A549 (cell line): ENCODE data around the gene ADAT2.

Experiments
- BHLHE40 ChIP-seq: IDR thresholded peaks from 2 replicates; pipeline ENCODE4 v1.6.1; 2012; ENCODE audit warnings: low read depth, low read length, inconsistent platforms
- EP300 ChIP-seq, 2 experiments: fragments of >200 bp; sonication (Bioruptor Twin); formaldehyde crosslinking; IDR thresholded peaks; 2 replicates in 1 of 2; 3 replicates in 1 of 2; pipeline ENCODE4 v1.6.1; 2016 to 2017
- HOXA7 ChIP-seq: fragments of 250-450 bp; sonication (Bioruptor Pico); IDR thresholded peaks from 2 replicates; pipeline ENCODE4 v1.5.0; 2020; ENCODE audit warnings: mild to moderate bottlenecking, moderate library complexity
- KDM1A ChIP-seq: fragments of 200-600 bp; sonication (generic); IDR thresholded peaks from 2 replicates; pipeline ENCODE4 v1.6.1; 2016; ENCODE audit warnings: low read depth, mild to moderate bottlenecking
- MAFK ChIP-seq: fragments of 450-650 bp; IDR thresholded peaks from 2 replicates; pipeline ENCODE4 v1.6.1; 2014; ENCODE audit not compliant: partially characterized antibody
- POLR2A ChIP-seq: IDR thresholded peaks from 2 replicates; pipeline ENCODE4 v1.6.1; 2012; ENCODE audit warnings: mild to moderate bottlenecking, low read length
- SREBF2 ChIP-seq: fragments of 450-650 bp; IDR thresholded peaks from 2 replicates; pipeline ENCODE4 v1.6.1; 2014; ENCODE audit warnings: mild to moderate bottlenecking, moderate library complexity
- ZFP36 ChIP-seq: fragments of 450-650 bp; IDR thresholded peaks from 2 replicates; pipeline ENCODE4 v1.6.1; 2014; ENCODE audit warnings: borderline replicate concordance; ENCODE audit not compliant: partially characterized antibody
- TF ChIP-seq, protein P1 (sequence below): fragments of >200 bp; sonication (Bioruptor Twin); formaldehyde crosslinking; IDR thresholded peaks from 3 replicates; pipeline ENCODE4 v1.5.1; 2016
- TF ChIP-seq, protein P2 (sequence below): fragments of 200-600 bp; sonication (generic); IDR thresholded peaks from 2 replicates; pipeline ENCODE4 v1.6.1; 2016; ENCODE audit warnings: antibody characterized with exemption, mild to moderate bottlenecking, moderate library complexity
- TF ChIP-seq, protein P3 (sequence below): IDR thresholded peaks from 2 replicates; pipeline ENCODE4 v1.6.1; 2012
- TF ChIP-seq, protein P4 (sequence below): fragments of 250-450 bp; sonication (Bioruptor Pico); IDR thresholded peaks from 2 replicates; pipeline ENCODE4 v1.5.0; 2021; ENCODE audit warnings: mild to moderate bottlenecking, moderate library complexity, borderline replicate concordance

DNA sequence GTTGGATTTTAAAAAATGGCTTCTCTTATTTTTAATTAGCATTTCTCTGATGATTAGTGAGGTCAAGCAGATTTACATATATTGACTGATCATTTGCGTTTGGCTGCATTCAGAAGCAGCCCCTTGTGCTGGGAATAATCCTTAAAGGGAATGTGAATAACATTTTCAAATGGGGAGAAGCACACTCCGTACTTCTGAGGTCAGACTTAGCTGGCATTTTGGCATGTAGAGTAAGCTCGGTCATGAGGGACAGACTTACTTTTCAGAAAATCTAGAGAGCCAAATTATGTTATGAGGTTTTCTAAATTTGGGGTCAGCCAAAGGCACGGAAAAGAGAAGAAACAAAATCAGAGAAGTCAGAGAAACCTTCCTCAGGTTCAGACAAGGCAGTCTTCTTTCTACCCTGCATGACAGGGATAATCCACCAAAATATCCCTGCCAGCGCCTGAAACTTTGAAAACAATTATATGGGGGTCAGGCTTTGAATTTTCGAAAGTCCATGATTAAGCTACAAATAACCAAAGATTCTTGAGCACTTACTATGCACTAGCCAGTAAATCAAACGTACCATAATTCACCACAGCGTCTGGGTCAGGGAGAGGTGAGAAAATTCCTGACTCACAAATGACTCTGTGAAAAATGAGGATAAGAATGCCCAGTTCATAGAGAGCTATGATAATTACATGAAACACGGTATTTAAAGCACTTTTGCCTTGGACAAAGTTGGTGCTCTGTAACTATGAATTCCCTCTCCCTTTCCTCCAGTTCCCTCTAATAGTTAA lies 44.9 kb downstream of the ADAT2 start:
- TF ChIP-seq, protein P1, sequence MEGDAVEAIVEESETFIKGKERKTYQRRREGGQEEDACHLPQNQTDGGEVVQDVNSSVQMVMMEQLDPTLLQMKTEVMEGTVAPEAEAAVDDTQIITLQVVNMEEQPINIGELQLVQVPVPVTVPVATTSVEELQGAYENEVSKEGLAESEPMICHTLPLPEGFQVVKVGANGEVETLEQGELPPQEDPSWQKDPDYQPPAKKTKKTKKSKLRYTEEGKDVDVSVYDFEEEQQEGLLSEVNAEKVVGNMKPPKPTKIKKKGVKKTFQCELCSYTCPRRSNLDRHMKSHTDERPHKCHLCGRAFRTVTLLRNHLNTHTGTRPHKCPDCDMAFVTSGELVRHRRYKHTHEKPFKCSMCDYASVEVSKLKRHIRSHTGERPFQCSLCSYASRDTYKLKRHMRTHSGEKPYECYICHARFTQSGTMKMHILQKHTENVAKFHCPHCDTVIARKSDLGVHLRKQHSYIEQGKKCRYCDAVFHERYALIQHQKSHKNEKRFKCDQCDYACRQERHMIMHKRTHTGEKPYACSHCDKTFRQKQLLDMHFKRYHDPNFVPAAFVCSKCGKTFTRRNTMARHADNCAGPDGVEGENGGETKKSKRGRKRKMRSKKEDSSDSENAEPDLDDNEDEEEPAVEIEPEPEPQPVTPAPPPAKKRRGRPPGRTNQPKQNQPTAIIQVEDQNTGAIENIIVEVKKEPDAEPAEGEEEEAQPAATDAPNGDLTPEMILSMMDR, result no peak
- TF ChIP-seq, protein P2, sequence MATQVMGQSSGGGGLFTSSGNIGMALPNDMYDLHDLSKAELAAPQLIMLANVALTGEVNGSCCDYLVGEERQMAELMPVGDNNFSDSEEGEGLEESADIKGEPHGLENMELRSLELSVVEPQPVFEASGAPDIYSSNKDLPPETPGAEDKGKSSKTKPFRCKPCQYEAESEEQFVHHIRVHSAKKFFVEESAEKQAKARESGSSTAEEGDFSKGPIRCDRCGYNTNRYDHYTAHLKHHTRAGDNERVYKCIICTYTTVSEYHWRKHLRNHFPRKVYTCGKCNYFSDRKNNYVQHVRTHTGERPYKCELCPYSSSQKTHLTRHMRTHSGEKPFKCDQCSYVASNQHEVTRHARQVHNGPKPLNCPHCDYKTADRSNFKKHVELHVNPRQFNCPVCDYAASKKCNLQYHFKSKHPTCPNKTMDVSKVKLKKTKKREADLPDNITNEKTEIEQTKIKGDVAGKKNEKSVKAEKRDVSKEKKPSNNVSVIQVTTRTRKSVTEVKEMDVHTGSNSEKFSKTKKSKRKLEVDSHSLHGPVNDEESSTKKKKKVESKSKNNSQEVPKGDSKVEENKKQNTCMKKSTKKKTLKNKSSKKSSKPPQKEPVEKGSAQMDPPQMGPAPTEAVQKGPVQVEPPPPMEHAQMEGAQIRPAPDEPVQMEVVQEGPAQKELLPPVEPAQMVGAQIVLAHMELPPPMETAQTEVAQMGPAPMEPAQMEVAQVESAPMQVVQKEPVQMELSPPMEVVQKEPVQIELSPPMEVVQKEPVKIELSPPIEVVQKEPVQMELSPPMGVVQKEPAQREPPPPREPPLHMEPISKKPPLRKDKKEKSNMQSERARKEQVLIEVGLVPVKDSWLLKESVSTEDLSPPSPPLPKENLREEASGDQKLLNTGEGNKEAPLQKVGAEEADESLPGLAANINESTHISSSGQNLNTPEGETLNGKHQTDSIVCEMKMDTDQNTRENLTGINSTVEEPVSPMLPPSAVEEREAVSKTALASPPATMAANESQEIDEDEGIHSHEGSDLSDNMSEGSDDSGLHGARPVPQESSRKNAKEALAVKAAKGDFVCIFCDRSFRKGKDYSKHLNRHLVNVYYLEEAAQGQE, result no peak
- no peak for TF ChIP-seq MAFK
- no peak for TF ChIP-seq ZFP36
- TF ChIP-seq, protein P3, sequence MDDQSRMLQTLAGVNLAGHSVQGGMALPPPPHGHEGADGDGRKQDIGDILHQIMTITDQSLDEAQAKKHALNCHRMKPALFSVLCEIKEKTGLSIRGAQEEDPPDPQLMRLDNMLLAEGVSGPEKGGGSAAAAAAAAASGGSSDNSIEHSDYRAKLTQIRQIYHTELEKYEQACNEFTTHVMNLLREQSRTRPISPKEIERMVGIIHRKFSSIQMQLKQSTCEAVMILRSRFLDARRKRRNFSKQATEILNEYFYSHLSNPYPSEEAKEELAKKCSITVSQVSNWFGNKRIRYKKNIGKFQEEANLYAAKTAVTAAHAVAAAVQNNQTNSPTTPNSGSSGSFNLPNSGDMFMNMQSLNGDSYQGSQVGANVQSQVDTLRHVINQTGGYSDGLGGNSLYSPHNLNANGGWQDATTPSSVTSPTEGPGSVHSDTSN, result no peak
- TF ChIP-seq EP300 (IDR thresholded peaks at IDR 0.05), result no peak
- no peak for TF ChIP-seq POLR2A
- TF ChIP-seq BHLHE40, result no peak
- no peak for TF ChIP-seq KDM1A
- TF ChIP-seq HOXA7 (CRISPR knock-in tag), result no peak
- TF ChIP-seq, protein P4, sequence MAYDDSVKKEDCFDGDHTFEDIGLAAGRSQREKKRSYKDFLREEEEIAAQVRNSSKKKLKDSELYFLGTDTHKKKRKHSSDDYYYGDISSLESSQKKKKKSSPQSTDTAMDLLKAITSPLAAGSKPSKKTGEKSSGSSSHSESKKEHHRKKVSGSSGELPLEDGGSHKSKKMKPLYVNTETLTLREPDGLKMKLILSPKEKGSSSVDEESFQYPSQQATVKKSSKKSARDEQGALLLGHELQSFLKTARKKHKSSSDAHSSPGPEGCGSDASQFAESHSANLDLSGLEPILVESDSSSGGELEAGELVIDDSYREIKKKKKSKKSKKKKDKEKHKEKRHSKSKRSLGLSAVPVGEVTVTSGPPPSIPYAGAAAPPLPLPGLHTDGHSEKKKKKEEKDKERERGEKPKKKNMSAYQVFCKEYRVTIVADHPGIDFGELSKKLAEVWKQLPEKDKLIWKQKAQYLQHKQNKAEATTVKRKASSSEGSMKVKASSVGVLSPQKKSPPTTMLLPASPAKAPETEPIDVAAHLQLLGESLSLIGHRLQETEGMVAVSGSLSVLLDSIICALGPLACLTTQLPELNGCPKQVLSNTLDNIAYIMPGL (CRISPR knock-in tag), result no peak
- no peak for TF ChIP-seq SREBF2
